Tongue (tissue), 2 donors: ENCODE results near the gene ANXA11. TPM values are rescaled to one million over a fixed set of nuclear protein-coding genes. Genes with fewer than 3 reads are reported as not detected.

Source experiments
- DNase-seq: peaks from one replicate; pipeline ENCODE4 v3.0.0-alpha.2; 2015
- total RNA-seq: library from RNA; depleted of rRNA; stranded (reverse); fragments of >200 nt; gene quantifications from one replicate; pipeline ENCODE4 v1.2.3, GENCODE V29; 2014

The ANXA11 gene
- total RNA-seq, 1 donor from 2014 or later: 78.5 TPM

GRCh38 chr10:80165173-80165572 is 40.2 kb downstream of the ANXA11 start:
- peak; percentile 29 for DNase-seq

DNA sequence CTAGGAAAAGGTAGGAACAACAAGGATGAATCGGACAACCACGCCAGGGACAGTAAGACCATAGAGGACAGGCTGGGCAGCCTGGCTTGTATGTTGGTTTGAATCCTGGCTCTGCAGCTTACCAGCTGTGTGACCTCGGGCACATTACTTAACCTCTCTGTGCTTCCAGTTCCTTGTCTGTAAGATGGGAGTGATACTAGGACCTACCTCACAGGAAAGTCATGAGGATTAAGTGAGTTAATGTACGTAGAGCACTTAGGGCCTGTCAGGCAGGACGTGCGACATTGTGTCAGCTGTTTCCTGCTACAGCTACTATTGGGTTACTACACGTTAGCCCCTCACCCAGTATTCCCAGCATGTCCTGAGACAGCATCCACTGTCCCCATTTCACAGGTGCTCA is 40.7 kb downstream of the ANXA11 start:
- no peak for DNase-seq

- DNase-seq: no peak
These were observed 41.5 kb downstream of the ANXA11 start for GRCh38 chr10:80163741-80164341.

DNA sequence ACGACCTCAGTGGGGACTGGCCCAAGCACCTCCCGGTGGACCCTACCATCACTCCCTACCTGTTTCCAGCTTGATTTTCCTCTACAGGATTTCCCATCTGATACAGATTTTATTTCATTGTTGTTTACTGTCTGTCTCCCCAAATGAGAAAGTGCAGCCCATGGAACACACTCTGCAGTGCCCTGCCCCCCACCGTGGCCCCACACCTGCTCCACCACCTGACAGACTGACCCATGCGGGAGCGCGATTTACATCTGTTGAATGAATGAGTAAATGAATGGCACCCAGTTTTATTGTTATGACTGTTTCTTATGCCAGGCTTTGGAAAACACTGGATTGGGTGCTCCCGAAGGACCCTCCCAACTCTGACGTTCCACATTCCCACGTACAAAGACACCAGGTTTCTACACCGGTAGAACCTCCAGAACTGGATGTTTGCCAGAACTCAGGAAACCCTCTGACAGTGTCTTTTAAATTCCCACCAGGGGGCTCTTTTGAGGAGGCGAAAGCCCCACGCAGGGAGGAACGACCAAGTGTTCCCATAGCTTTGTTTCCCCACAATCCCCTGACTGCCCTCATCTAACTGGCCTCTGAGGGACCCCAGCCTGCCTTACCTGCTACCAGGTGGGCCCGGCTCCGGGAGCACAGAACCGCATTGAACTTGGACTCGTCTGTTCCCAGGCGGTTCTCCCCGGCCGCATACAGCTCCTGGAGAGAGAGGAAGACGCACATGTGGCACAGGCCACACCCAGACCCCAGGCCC is 43.8 kb downstream of the ANXA11 start:
- peak; percentile 54 for DNase-seq

- DNase-seq: no peak
These were observed 44.7 kb downstream of the ANXA11 start for GRCh38 chr10:80160361-80161320.

GRCh38 chr10:80159166-80159873 is 46.0 kb downstream of the ANXA11 start:
- no peak for DNase-seq

GRCh38 chr10:80158598-80159127 is 46.7 kb downstream of the ANXA11 start:
- DNase-seq: peak; percentile 93

DNA sequence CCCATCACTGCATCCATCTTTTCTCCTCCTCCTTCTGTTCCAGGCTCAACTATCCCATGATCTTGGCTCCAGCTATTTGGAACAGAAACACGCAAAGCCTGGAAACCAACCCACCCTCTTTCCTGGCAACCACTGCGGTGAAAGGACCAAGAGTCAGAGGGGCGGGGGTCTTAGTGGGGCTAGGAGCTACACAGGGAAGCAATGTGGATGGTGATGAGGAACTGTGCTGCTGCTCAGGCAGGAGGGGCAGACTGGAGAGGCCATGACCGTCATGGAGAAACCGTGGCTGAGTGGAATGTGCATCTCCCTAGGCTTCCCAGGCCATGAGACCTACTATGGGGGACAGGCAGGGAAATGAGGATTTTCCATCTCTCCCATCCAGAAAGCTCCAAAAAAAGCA is 47.2 kb downstream of the ANXA11 start:
- no peak for DNase-seq

DNA sequence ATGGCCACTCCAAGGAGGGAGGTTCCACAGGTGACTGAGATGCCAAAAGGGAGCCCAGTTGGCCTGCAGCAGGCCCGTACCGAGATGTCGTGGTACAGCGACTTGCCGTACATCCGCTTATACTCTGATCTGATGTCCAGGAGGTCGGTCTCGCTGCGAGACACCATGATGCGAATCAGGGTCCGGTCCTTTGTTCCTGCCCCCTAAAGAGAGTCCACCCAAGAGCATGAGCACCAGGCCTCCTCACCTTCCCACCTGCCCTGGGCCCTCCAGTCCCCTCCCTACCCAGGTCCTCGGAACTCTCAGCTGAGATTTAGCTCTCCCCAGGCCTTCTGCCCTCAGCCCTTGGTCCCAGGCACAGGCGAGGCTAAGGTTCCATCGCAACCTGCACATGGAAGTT is 47.8 kb downstream of the ANXA11 start:
- no peak for DNase-seq

DNA sequence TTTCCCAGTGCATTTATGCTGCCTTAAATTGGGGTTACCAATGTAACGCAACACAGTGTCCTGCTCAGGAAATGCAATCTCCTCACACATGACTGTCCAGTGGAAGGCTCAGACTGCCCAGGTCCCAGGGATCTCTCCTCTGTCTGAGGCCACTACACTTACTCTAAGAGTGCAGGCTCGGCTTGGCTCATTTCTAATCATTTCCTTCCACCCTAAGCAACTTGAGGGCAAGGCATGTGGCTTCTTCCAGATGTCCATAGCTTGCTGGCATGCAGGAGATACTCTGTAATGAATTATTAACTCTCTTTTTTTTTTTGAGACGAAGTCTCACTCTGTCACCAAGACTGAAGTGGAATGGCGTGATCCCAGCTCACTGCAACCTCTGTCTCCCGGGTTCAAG is 49.1 kb downstream of the ANXA11 start:
- DNase-seq: no peak

- no peak for DNase-seq
These were observed 49.6 kb downstream of the ANXA11 start for GRCh38 chr10:80155696-80156215.

DNA sequence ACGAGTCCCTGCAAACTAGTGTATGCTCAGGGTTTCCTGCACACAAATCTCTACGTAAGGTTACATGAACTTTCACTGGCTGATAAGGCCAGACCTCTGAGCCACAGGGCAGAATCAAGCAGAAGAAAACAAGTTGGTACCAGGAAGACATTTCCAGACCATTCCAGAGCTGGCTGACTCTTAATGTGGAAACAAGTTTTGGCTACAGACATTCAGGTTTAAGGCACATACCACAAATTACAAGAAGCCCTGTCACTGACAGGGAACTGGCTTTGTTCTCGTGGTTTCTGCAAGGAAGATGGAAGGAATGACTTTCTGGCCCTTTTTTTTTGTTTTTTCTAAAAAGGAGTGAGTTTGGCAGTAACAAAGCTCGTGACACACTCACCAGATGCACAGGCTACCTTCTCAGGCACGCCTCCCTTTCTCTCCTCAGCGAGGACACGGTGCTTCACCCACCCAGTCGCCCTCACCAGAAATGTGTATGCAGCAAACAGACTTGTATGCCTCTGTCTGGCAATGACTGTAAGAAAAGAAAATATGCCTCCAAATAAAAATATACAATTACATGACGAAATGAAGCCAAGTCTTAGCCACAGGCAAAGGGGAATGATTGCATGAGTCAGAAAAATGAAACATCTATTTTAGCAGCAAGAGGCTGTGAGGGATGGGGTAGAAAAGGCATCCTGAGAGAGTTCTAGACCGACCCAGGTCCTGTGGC is 50.2 kb downstream of the ANXA11 start:
- DNase-seq: peak; percentile 53

- no peak for DNase-seq
These were observed 50.7 kb downstream of the ANXA11 start for GRCh38 chr10:80154626-80154977.

- no peak for DNase-seq
These were observed 51.9 kb downstream of the ANXA11 start for GRCh38 chr10:80153460-80153859.

- no peak for DNase-seq
These were observed 52.5 kb downstream of the ANXA11 start for GRCh38 chr10:80152820-80153219.

DNA sequence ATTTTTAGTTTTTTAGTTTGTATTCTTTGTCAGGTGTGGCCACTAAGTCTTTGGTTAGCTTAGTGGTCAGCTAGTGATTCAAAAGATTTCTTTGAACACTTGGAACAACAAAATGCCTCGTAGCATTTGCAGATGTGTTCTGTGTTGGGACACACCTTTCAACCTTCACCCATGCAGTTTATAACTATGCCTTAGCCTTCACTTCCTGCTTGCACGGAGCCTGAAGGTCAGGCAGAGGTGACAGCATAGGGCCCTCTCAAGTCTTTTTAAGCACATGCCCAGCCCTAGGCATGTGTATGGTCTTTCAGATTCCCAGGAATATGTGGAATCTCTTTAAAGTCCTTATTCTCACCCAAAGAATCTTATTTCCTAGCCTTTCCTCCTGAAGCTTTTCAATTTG is 55.2 kb downstream of the ANXA11 start:
- DNase-seq: no peak

GRCh38 chr10:80149123-80149522 is 56.2 kb downstream of the ANXA11 start:
- DNase-seq: no peak

GRCh38 chr10:80148166-80148805 is 57.1 kb downstream of the ANXA11 start:
- no peak for DNase-seq

- DNase-seq: no peak
These were observed 58.4 kb downstream of the ANXA11 start for GRCh38 chr10:80146918-80147317.
